Measurements from ENCODE around the gene PTPRK.

The PTPRK gene

DNA sequence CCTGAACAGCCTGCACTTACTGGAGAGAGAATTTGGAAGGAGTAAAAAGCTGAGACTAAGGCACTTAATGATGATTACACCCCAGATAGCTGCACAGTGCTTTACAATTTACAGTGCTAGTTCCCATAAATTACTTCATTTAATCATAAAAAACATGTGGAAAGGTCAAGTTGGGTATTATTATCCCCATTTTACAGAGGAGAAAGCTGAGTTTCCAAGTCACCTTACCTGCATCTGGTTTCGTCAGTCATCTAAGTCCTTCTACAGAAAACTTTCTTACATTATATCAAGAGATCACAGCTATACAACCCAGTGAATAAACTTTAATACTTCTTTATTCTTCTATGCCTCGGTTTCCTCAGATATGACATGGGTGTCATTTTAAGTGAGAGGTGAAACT is 3.3 kb downstream of the PTPRK start:
- Histone ChIP-seq H3K79me2 (ENCODE audit: low read length) (no peaks in the 10 kb centered on the region), H3K36me3 (replicated peaks; ENCODE audit: low read depth, low read length) (no peaks in the 10 kb centered on the region), H3K9me3 (ENCODE audit: insufficient read depth, low read length) (no peaks in the 10 kb centered on the region), H3K4me3 (ENCODE audit: low read length) (no peak overlapping the region), H3K4me2 (ENCODE audit: low read length) (no peak overlapping the region), H4K20me1 (ENCODE audit: insufficient read depth, low read length) (no peaks in the 10 kb centered on the region), H2AFZ (ENCODE audit: low read depth, low read length) (no peak overlapping the region), H3K27ac (ENCODE audit: low read length) (no peak overlapping the region), H3K27me3 (ENCODE audit: low read depth, low read length) (no peaks in the 10 kb centered on the region), H3K9ac (ENCODE audit: low read length) (no peak overlapping the region), H3K4me1 (ENCODE audit: low read length) (no peaks in the 10 kb centered on the region)
- TF ChIP-seq, protein P1, sequence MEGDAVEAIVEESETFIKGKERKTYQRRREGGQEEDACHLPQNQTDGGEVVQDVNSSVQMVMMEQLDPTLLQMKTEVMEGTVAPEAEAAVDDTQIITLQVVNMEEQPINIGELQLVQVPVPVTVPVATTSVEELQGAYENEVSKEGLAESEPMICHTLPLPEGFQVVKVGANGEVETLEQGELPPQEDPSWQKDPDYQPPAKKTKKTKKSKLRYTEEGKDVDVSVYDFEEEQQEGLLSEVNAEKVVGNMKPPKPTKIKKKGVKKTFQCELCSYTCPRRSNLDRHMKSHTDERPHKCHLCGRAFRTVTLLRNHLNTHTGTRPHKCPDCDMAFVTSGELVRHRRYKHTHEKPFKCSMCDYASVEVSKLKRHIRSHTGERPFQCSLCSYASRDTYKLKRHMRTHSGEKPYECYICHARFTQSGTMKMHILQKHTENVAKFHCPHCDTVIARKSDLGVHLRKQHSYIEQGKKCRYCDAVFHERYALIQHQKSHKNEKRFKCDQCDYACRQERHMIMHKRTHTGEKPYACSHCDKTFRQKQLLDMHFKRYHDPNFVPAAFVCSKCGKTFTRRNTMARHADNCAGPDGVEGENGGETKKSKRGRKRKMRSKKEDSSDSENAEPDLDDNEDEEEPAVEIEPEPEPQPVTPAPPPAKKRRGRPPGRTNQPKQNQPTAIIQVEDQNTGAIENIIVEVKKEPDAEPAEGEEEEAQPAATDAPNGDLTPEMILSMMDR (IDR thresholded peaks at IDR 0.05; ENCODE audit: low read depth, low read length) = no peak
- TF ChIP-seq EZH2phosphoT487 (IDR thresholded peaks at IDR 0.05; ENCODE audit: low read depth) = no peak

- no peak overlapping the region for H3K4me3 ChIP-seq (ENCODE audit: low read length)
- no peaks in the 10 kb centered on the region for H4K20me1 ChIP-seq (ENCODE audit: insufficient read depth, low read length)
- no peaks in the 10 kb centered on the region for H3K79me2 ChIP-seq (ENCODE audit: low read length)
- no peak overlapping the region for H3K4me2 ChIP-seq (ENCODE audit: low read length)
- H3K9ac ChIP-seq (ENCODE audit: low read length) = no peak overlapping the region
- H3K27me3 ChIP-seq (ENCODE audit: low read depth, low read length) = no peaks in the 10 kb centered on the region
- no peaks in the 10 kb centered on the region for H3K36me3 ChIP-seq (replicated peaks; ENCODE audit: low read depth, low read length)
- no peaks in the 10 kb centered on the region for H3K9me3 ChIP-seq (ENCODE audit: insufficient read depth, low read length)
- 0 out of 2 replicates have a peak, but pooled peaks cover 4% of the 10 kb centered on the region for H3K4me1 ChIP-seq (ENCODE audit: low read length)
- no peak overlapping the region for H3K27ac ChIP-seq (ENCODE audit: low read length)
- no peak for TF ChIP-seq EZH2phosphoT487 (IDR thresholded peaks at IDR 0.05; ENCODE audit: low read depth)
- TF ChIP-seq, protein P1 (IDR thresholded peaks at IDR 0.05; ENCODE audit: low read depth, low read length) = no peak
- no peak overlapping the region for H2AFZ ChIP-seq (ENCODE audit: low read depth, low read length)
These were observed 3.9 kb downstream of the PTPRK start for GRCh38 chr6:128516514-128516898.

DNA sequence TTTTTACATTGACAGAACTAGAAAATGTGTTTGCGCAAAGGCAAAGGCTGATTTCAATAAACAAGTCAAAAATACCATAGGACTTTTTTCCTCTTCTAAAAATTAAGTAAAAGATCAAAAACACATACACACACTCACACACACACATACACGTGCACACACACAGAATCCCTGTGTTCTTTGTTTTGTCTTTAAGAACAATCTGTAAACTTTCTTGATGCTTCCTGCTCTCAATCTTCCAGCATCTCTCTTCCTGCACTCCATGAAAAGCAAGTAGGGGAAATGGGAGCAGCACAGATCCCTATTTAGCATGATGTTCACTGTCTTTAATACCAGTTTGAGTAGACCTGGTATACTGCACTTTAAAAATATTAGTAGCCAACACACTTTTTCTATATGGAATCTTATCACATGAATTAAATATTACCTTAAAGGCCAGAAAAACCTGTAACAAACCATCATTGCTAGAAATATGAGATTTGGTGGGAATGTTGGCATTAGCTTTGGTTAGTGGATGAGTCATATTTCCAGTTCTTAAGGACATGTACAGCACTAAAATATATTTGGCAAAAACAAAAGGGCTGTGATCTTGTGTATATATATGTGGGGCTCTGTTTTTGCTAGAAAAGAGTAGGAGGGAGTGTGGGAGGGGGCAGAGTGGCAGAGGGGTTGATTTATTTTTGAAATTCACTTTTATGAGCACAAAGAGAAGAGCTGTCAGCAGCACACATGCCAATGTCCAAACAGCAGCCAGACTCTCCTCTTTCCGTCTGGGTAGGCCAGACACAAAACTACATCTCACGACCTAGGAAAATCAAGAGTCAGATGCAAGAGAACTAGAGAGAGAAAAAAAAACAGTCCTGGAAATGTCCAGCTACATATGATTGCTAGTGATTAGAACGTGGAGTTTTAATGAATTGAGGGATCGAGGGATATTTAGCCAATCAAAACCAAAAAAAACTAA is 4.6 kb downstream of the PTPRK start:
- 0 out of 2 replicates have a peak, but pooled peaks cover 7% of the 10 kb centered on the region for H3K4me1 ChIP-seq (ENCODE audit: low read length)
- H3K79me2 ChIP-seq (ENCODE audit: low read length) = no peaks in the 10 kb centered on the region

DNA sequence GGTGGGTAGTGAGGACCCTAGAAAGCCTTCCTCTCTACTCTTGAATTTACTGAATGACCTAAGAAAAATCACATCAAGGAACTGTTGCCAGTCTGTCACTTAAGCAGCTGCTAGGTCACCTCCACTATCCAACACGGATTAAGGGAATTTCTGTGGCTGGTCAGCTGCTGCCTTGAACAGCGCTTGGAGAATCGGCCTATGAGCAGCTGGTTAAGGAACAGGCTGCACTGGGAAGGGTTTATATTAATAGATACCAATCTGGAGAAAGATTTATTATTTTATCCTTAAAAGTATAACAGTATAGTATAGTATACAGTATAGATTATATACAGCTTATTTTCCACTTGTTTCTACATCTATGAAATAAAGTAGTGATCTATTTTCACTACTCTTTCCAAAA is 6.5 kb downstream of the PTPRK start:
- H4K20me1 ChIP-seq (ENCODE audit: insufficient read depth, low read length) = no peaks in the 10 kb centered on the region
- H3K4me3 ChIP-seq (ENCODE audit: low read length) = no peak overlapping the region
- H3K4me1 ChIP-seq (ENCODE audit: low read length) = 0 out of 2 replicates have a peak, but pooled peaks cover 7% of the 10 kb centered on the region
- no peak overlapping the region for H3K4me2 ChIP-seq (ENCODE audit: low read length)
- H3K36me3 ChIP-seq (replicated peaks; ENCODE audit: low read depth, low read length) = no peaks in the 10 kb centered on the region
- no peak overlapping the region for H3K9ac ChIP-seq (ENCODE audit: low read length)
- no peaks in the 10 kb centered on the region for H3K79me2 ChIP-seq (ENCODE audit: low read length)
- no peak overlapping the region for H2AFZ ChIP-seq (ENCODE audit: low read depth, low read length)
- H3K27me3 ChIP-seq (ENCODE audit: low read depth, low read length) = no peaks in the 10 kb centered on the region
- TF ChIP-seq, protein P1 (IDR thresholded peaks at IDR 0.05; ENCODE audit: low read depth, low read length) = no peak
- TF ChIP-seq EZH2phosphoT487 (IDR thresholded peaks at IDR 0.05; ENCODE audit: low read depth) = no peak
- H3K27ac ChIP-seq (ENCODE audit: low read length) = no peak overlapping the region
- H3K9me3 ChIP-seq (ENCODE audit: insufficient read depth, low read length) = no peaks in the 10 kb centered on the region

More for the DNA sequence above, 4.6 kb downstream of the PTPRK start:
- H3K27ac ChIP-seq (ENCODE audit: low read length) = no peak overlapping the region
- no peak overlapping the region for H2AFZ ChIP-seq (ENCODE audit: low read depth, low read length)
- no peak overlapping the region for H3K4me2 ChIP-seq (ENCODE audit: low read length)
- H3K27me3 ChIP-seq (ENCODE audit: low read depth, low read length) = no peaks in the 10 kb centered on the region
- H3K9me3 ChIP-seq (ENCODE audit: insufficient read depth, low read length) = no peaks in the 10 kb centered on the region
- no peak overlapping the region for H3K9ac ChIP-seq (ENCODE audit: low read length)
- TF ChIP-seq, protein P1 (IDR thresholded peaks at IDR 0.05; ENCODE audit: low read depth, low read length) = no peak
- no peak for TF ChIP-seq EZH2phosphoT487 (IDR thresholded peaks at IDR 0.05; ENCODE audit: low read depth)
- H4K20me1 ChIP-seq (ENCODE audit: insufficient read depth, low read length) = no peaks in the 10 kb centered on the region
- H3K36me3 ChIP-seq (replicated peaks; ENCODE audit: low read depth, low read length) = no peaks in the 10 kb centered on the region
- H3K4me3 ChIP-seq (ENCODE audit: low read length) = no peak overlapping the region

Measured in OCI-LY3 (cell line).